Naive thymus-derived CD8-positive, alpha-beta T cell (primary cell): ENCODE results near the gene SLC6A5. TPM values are rescaled to one million over a fixed set of nuclear protein-coding genes. Genes with fewer than 3 reads are reported as not detected.

Source experiments
- ATAC-seq, 2 donors: fragments of 150-1000 bp; cut with Tn5 transposase in 1 of 2; sonication (Bioruptor Pico), chemical (Tn5 transposase) in 1 of 2; 1 replicate in 1 of 2; 2 replicates in 1 of 2; pipeline ENCODE4 v1.10.0; 2021; ENCODE audit warnings: mild to moderate bottlenecking in 2 of 2, moderate library complexity in 2 of 2
- POLR2A ChIA-PET: fragments of 350-600 bp; sonication (Branson Sonifier 250); formaldehyde crosslinking; loops from one replicate; lab custom pipeline; 2021; ENCODE audit warnings: antibody characterized with exemption; lab: Charles Lee
- DNase-seq, 10 donors: peaks; one replicate each; pipeline versions ENCODE4 v3.0.0 to v3.0.0-alpha.2; 2020 to 2022
- H3K27ac Mint-ChIP-seq, 10 donors: one replicate each; pipeline ENCODE4 v1.8.0; 2020 to 2022; ENCODE audit warnings: mild to moderate bottlenecking in 10 of 10, mixed read lengths in 10 of 10, moderate library complexity in 4 of 10, inconsistent platforms in 1 of 10
- H3K27me3 Mint-ChIP-seq, 5 donors: one replicate each; pipeline ENCODE4 v1.8.0; 2021 to 2022; ENCODE audit warnings: mixed read lengths in 5 of 5
- H3K36me3 Mint-ChIP-seq, 3 donors: one replicate each; pipeline ENCODE4 v1.8.0; 2020 to 2022; ENCODE audit warnings: mixed read lengths in 3 of 3, mild to moderate bottlenecking in 2 of 3, inconsistent platforms in 1 of 3
- H3K4me1 Mint-ChIP-seq, 4 donors: one replicate each; pipeline ENCODE4 v1.8.0; 2021 to 2022; ENCODE audit warnings: mixed read lengths in 4 of 4
- H3K4me3 Mint-ChIP-seq, 10 donors: one replicate each; pipeline ENCODE4 v1.8.0; 2020 to 2022; ENCODE audit warnings: mild to moderate bottlenecking in 10 of 10, mixed read lengths in 10 of 10, moderate library complexity in 6 of 10, inconsistent platforms in 1 of 10
- H3K9me3 Mint-ChIP-seq, 9 donors: one replicate each; pipeline ENCODE4 v1.8.0; 2020 to 2022; ENCODE audit warnings: mixed read lengths in 9 of 9, mild to moderate bottlenecking in 3 of 9, inconsistent platforms in 1 of 9, moderate library complexity in 1 of 9
- polyA plus RNA-seq, 3 donors: library from polyadenylated mRNA; unstranded; fragments of 300-500 nt; fragmentation: Illumina TruSeq; gene quantifications; one replicate each; pipeline ENCODE4 v1.2.3, GENCODE V29; 2021
- total RNA-seq, 8 experiments: library from RNA in 2 of 8; stranded (reverse) in 2 of 8; gene quantifications; one replicate each; pipeline ENCODE4 v1.2.3 and lab custom pipeline; 2021 to 2026

The SLC6A5 gene
- total and polyA plus RNA-seq, 5 experiments from 2014 or later: not detected

DNA sequence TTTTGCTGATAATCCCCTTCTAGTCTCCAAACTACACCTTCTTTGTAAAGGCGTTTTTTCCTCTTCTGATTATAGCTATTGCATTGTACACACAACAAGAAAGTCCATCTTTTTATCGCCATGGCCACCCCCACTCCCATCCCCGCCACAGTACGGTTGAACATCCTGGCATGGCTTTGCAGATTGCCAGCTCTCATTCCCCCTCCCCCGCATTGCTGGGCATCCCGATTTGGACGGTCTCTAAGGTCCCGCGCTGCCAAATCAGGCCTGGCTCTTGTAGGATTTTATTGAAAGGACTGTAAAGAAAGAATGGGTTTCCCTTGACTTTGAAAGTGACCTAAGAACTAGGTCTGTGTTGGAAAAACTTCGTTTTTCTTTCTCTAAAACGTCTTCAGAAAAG is 916 bp upstream of the SLC6A5 start:
- Mint-ChIP-seq H3K36me3 (peaks cover 0 to 21% (median 5%) of the 10 kb centered on the region in 3 donors), H3K9me3 (peaks cover 3 to 15% (median 10%) of the 10 kb centered on the region in 9 donors), H3K27me3 (peaks cover 55 to 95% (median 78%) of the 10 kb centered on the region in 5 donors), H3K27ac (peak overlapping the region in 1 of 10 donors; percentile 77), H3K4me3 (no peak overlapping the region), H3K4me1 (peaks cover 6 to 13% (median 8%) of the 10 kb centered on the region in 4 donors)
- DNase-seq (no peak), ATAC-seq (no peak)
- POLR2A ChIA-PET: no interaction called here

DNA sequence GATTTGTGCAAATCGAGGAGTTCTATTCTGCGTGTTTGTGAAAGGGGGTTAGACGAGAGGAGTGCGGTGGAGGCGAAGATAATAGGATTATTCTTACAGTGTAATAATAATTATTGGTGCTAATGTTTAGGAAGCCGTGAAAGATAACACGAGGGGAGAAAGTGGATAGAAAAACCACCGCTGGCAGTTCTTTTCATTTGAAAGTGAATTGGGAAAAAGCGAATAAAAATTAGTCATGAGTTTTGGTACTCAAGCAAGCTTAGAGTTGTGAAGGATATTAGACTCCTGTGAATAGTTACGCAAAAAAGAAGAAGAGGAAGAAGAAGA is 575 bp downstream of the SLC6A5 start:
- Mint-ChIP-seq H3K4me1 (peaks cover 6 to 13% (median 10%) of the 10 kb centered on the region in 4 donors), H3K27me3 (peaks cover 60 to 93% (median 78%) of the 10 kb centered on the region in 5 donors), H3K4me3 (no peak overlapping the region), H3K9me3 (peaks cover 4 to 15% (median 10%) of the 10 kb centered on the region in 9 donors), H3K27ac (no peak overlapping the region), H3K36me3 (peaks cover 0 to 21% (median 8%) of the 10 kb centered on the region in 3 donors)
- no peak for ATAC-seq
- POLR2A ChIA-PET: interaction anchor here (0.7 kb wide), 1 partner anchor 938 kb away, joined by 3 read pairs; no protein-coding TSS in a partner anchor
- no peak for DNase-seq

DNA sequence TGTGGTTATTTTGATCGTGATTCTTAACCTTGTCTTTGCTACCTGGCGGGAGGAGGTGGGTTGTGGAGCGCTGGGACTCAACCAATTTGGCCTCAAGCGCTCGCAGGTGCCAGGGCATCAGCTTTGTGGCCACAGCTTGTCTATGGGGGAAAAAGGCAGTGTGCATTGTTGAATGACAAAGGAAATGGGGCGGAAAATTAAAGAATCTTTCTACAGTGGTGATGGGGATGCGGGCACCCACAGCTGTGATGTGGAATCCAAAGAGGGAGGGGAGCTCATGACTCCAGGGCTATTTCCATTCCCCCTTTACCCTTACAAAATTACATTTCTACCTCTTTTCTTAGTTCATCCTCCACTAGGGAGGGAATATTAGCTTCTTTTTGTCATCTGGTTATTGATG is 1.1 kb downstream of the SLC6A5 start:
- Mint-ChIP-seq H3K4me3 (no peak overlapping the region), H3K36me3 (peaks cover 0 to 21% (median 8%) of the 10 kb centered on the region in 3 donors), H3K27ac (no peak overlapping the region), H3K27me3 (peaks cover 61 to 93% (median 78%) of the 10 kb centered on the region in 5 donors), H3K4me1 (peaks cover 6 to 16% (median 12%) of the 10 kb centered on the region in 4 donors), H3K9me3 (peaks cover 4 to 15% (median 10%) of the 10 kb centered on the region in 9 donors)
- ATAC-seq (no peak), DNase-seq (no peak)
- POLR2A ChIA-PET: interaction anchor here (0.7 kb wide), 1 partner anchor 939 kb away, joined by 3 read pairs; no protein-coding TSS in a partner anchor

DNA sequence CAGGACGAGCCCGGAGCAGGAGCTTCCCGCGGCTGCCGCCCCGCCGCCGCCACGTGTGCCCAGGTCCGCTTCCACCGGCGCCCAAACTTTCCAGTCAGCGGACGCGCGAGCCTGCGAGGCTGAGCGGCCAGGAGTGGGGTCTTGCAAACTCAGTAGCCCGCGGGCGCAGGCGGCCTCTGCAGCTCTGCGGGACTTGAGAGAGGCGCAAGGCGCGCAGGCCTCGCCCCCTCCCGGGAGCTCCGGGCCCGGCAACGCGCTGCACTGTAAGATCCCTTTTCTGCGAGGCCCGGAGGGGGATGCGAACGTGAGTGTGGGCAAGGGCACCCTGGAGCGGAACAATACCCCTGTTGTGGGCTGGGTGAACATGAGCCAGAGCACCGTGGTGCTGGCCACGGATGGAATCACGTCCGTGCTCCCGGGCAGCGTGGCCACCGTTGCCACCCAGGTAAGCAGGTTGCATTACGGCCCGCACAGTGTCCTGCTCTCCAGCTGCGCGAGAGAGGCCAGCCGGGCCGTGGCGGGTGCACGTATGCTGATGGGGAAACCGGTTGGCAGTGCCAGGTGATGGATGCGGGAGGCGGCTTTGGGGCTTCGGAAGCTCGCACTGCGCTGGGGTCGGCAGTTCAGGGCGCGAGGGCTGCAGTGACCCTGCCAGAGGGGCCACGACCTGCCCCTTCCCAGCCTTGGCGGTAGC is 2.0 kb downstream of the SLC6A5 start:
- H3K9me3 Mint-ChIP-seq: peaks cover 4 to 15% (median 10%) of the 10 kb centered on the region in 9 donors
- POLR2A ChIA-PET: no interaction called here
- DNase-seq (no peak), ATAC-seq (no peak)
- H3K4me3 Mint-ChIP-seq: no peak overlapping the region
- peaks cover 0 to 21% (median 10%) of the 10 kb centered on the region in 3 donors for H3K36me3 Mint-ChIP-seq
- H3K27ac Mint-ChIP-seq: peak overlapping the region in 1 of 10 donors; percentile 49
- H3K27me3 Mint-ChIP-seq: peaks cover 59 to 93% (median 78%) of the 10 kb centered on the region in 5 donors
- H3K4me1 Mint-ChIP-seq: peaks cover 6 to 23% (median 17%) of the 10 kb centered on the region in 4 donors

DNA sequence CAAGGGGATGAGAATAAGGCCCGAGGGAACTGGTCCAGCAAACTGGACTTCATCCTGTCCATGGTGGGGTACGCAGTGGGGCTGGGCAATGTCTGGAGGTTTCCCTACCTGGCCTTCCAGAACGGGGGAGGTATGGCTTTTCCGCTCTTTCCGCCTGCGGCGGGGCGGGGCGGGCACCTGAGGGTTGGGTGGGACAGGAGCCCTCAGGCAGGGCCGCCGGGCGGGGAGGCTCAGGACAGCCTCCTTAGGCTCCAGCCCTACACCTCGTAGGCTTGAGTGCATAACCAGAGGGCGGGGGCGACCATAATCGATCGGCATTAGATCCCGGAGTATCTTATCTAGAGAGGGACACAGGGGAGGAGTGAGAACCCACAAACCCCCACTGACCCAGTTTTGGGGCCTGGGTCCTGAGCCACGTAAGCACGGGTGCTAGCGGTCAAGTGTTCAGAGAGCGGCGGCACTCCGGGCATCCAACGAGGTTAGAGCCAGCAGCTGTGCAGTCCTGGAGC is 4.9 kb downstream of the SLC6A5 start:
- DNase-seq: no peak
- no peak for ATAC-seq
- H3K27me3 Mint-ChIP-seq: peaks cover 56 to 93% (median 81%) of the 10 kb centered on the region in 5 donors
- peaks cover 0 to 22% (median 9%) of the 10 kb centered on the region in 3 donors for H3K36me3 Mint-ChIP-seq
- H3K4me1 Mint-ChIP-seq: peaks cover 0 to 10% (median 9%) of the 10 kb centered on the region in 4 donors
- H3K27ac Mint-ChIP-seq: no peak overlapping the region
- POLR2A ChIA-PET: no interaction called here
- H3K9me3 Mint-ChIP-seq: peaks cover 1 to 15% (median 8%) of the 10 kb centered on the region in 9 donors
- no peak overlapping the region for H3K4me3 Mint-ChIP-seq

DNA sequence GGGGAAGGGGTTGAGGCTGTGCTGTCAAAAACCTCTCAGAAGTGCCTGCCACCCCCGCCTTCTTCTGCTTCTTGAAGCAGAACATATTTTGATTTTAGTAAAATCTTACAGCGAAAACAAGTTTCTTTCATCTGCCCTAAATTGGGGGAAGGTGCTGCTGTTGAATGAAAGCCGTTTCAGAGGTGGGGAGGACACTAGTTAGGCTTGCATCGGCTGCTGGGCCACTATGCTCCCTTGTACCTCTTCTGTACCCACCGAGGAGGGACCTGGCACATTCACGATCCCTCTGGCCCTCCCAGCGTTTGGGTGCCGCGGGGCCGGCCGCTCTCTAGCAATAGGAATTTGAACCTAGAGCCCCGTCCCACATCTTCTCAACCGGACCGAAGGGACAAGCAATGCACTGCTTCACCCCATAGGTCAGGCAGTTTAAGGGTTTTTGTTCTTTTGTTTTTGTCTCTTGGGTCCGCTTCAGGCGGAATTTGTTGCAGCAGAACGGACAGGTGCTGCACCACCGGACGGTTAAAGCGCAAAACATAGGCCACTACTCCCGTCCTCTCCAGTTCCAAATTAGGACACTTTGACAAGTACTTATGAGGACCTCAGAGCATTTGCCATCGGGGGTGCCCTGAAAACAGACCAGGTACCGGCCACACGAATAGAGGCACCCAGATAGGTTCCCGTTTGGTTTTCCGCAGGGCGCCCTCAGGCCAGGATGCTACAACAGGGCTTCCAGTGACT is 5.6 kb downstream of the SLC6A5 start:
- no peak overlapping the region for H3K27ac Mint-ChIP-seq
- H3K4me3 Mint-ChIP-seq: no peak overlapping the region
- ATAC-seq: no peak
- peaks cover 0 to 19% (median 9%) of the 10 kb centered on the region in 3 donors for H3K36me3 Mint-ChIP-seq
- no peak for DNase-seq
- POLR2A ChIA-PET: no interaction called here
- peaks cover 51 to 93% (median 78%) of the 10 kb centered on the region in 5 donors for H3K27me3 Mint-ChIP-seq
- H3K9me3 Mint-ChIP-seq: peaks cover 0 to 10% (median 4%) of the 10 kb centered on the region in 9 donors
- H3K4me1 Mint-ChIP-seq: peaks cover 1 to 13% (median 9%) of the 10 kb centered on the region in 4 donors

DNA sequence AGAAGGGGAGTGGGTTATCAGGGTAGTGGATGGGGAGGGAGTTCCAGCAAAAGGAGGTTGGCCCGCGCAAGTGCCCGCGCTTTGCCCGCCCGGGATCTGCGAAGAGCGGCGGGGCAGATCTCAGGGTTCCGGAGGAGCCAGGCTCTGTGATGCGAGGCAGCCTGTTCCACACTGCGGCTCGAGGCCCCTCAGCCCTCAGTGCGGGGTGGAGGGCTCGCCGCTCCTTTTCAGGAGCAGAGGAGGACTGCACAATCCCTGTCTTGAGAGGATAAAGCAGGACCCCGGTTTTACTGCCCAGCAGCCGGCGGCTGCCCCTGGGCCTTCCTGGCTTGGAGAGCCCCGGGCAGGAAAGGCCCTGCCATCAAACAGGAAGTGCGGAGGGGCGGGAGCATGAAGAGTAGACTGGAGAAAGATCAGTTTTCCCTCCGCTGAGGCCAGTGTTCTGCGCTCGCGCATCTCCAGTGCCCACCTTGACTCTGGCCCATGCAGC is 6.2 kb downstream of the SLC6A5 start:
- Mint-ChIP-seq H3K4me3 (peak overlapping the region in 1 of 10 donors; percentile 18), H3K27me3 (peaks cover 50 to 93% (median 78%) of the 10 kb centered on the region in 5 donors), H3K27ac (no peak overlapping the region), H3K9me3 (peaks cover 0 to 6% (median 0%) of the 10 kb centered on the region in 9 donors), H3K36me3 (peaks cover 0 to 12% (median 9%) of the 10 kb centered on the region in 3 donors), H3K4me1 (peaks cover 6 to 19% (median 14%) of the 10 kb centered on the region in 4 donors)
- POLR2A ChIA-PET: no interaction called here
- no peak for ATAC-seq
- DNase-seq: no peak

DNA sequence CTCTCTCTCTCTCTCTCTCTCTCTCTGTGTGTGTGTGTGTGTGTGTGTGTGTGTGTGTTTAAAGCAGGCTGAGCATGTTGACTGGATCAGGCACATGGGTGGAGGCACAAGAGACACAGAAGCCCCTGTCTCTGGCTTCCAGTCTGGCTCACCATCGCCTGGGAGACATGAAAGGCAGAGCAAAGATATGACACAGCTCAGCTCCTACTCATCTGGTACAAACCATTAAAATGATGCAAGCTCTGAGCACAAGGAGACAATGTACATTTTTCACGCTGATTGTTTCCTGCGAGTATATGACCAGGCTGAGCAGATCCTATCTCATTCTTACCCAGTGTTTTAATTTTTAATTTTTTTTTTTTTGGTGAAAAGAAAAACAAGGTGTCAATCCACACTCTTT is 9.5 kb downstream of the SLC6A5 start:
- POLR2A ChIA-PET: no interaction called here
- H3K4me3 Mint-ChIP-seq: no peak overlapping the region
- peaks cover 0 to 3% (median 0%) of the 10 kb centered on the region in 9 donors for H3K9me3 Mint-ChIP-seq
- peaks cover 49 to 94% (median 75%) of the 10 kb centered on the region in 5 donors for H3K27me3 Mint-ChIP-seq
- H3K36me3 Mint-ChIP-seq: peaks cover 0 to 5% (median 3%) of the 10 kb centered on the region in 3 donors
- H3K4me1 Mint-ChIP-seq: peaks cover 6 to 20% (median 13%) of the 10 kb centered on the region in 4 donors
- no peak for ATAC-seq
- no peak for DNase-seq
- no peak overlapping the region for H3K27ac Mint-ChIP-seq

DNA sequence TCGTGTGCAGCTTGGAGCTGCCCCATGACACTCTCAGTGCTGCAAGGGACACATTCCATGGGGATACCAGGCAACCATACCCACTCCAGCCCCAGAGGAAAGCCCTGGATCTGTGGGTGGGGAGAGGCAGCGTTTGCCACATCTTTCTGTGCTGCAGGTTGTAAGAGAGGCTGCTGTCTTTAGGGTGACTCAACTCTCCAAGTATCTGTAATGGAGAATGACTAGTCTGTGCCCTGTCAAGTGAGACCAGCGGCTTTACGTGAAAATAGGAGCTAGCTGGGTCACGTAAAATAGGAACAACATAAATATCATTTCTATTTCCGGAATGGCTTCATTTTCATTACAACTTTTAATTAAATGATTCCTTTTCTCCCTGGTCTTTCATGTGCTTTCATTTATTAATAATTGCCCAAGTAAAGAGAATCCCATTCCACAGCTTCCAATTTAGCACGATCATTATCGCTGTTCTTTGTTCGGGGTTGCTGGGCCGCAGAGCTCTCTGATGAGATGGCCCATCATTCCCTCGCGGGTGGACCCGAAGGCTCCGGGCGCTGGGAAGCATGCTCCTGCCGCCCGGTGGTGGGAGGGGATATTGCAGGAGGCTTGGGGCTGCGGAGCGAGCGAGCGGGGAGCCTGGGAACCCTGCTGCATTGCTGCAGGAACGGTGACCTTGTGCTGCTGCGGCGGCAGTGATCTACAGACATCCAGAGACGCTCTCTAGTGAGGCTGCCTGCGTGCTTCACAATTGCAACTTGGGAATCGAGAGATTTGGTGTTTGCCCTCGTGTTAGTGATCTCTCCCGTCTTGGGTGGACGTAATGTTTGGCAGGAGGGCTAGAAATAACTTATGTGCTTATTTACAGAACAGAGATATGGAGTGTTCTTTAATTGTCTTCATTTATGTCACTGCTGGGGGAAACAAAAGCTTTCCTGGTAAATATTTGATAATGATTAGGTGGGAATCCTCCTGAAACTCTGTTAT is 10.6 kb downstream of the SLC6A5 start:
- POLR2A ChIA-PET: no interaction called here
- peaks cover 6 to 20% (median 13%) of the 10 kb centered on the region in 4 donors for H3K4me1 Mint-ChIP-seq
- peaks cover 47 to 99% (median 75%) of the 10 kb centered on the region in 5 donors for H3K27me3 Mint-ChIP-seq
- peak overlapping the region; percentile 1 to 56 (median 42) for H3K4me3 Mint-ChIP-seq
- no peak overlapping the region for H3K27ac Mint-ChIP-seq
- DNase-seq (peak in 9 of 10 donors; percentile 5 to 45 (median 36)), ATAC-seq (peak; percentile 58 to 60)
- H3K36me3 Mint-ChIP-seq: peaks cover 0 to 5% (median 3%) of the 10 kb centered on the region in 3 donors
- peaks cover 0 to 3% (median 0%) of the 10 kb centered on the region in 9 donors for H3K9me3 Mint-ChIP-seq

DNA sequence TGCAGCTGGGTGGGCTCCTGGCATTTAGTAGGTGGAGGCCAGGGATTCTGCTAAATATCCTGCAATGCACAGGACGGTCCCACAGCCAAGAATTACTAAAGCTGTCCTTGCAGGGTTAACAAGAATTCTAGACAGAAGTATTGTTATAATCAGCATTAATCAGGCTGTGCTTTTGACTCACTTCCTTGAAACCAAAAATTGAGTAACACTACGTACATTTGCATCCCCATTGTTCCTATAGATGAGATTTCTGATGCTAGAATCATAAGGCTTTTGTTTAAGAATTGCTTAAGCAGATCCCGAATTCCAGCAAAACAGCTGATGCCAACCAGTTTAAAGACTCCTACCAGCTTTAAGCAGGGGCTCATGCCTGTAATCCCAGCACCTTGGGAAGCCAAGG is 11.4 kb downstream of the SLC6A5 start:
- Mint-ChIP-seq H3K36me3 (peaks cover 0 to 5% (median 3%) of the 10 kb centered on the region in 3 donors), H3K4me1 (peaks cover 6 to 14% (median 9%) of the 10 kb centered on the region in 4 donors), H3K27ac (no peak overlapping the region), H3K27me3 (peaks cover 43 to 99% (median 73%) of the 10 kb centered on the region in 5 donors), H3K9me3 (peaks cover 0 to 3% (median 0%) of the 10 kb centered on the region in 9 donors), H3K4me3 (no peak overlapping the region)
- ATAC-seq (no peak), DNase-seq (no peak)
- POLR2A ChIA-PET: no interaction called here

DNA sequence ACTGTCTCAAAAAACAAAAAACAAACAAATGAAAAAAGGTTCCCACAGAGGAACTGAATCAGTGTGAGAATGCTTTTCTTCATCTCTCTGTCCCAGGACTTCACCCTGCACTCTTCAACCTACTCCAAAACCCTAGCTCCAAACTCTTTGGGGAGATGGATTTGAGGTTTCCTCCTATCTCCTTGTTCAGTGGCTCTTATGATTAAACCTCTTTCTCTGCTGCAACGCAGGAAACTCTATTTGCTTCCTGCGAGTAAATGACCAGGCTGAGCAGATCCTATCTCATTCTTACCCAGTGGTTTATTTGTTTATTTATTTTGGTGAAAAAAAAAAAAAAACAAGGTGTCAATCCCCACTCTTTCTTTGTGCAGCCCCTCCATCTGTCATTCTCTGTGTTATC is 12.0 kb downstream of the SLC6A5 start:
- peaks cover 0 to 5% (median 0%) of the 10 kb centered on the region in 3 donors for H3K36me3 Mint-ChIP-seq
- H3K4me3 Mint-ChIP-seq: no peak overlapping the region
- peak overlapping the region in 1 of 10 donors; percentile 3 for H3K27ac Mint-ChIP-seq
- peaks cover 41 to 98% (median 70%) of the 10 kb centered on the region in 5 donors for H3K27me3 Mint-ChIP-seq
- POLR2A ChIA-PET: no interaction called here
- ATAC-seq (no peak), DNase-seq (no peak)
- H3K9me3 Mint-ChIP-seq: no peaks in the 10 kb centered on the region
- peaks cover 6 to 9% (median 6%) of the 10 kb centered on the region in 4 donors for H3K4me1 Mint-ChIP-seq
